WTC11 (cell line): Measurements from ENCODE around the gene ARID2. TPM values are rescaled to one million over a fixed set of nuclear protein-coding genes. Genes with fewer than 3 reads are reported as not detected.

Experiments used
- ATAC-seq: fragments of 200-7000 bp; cut with Tn5 transposase; 2 replicates; pipeline ENCODE4 v1.10.0; 2021; ENCODE audit warnings: mild to moderate bottlenecking, moderate library complexity
- Bru-seq: library from RNA; stranded (reverse); fragments of 400-500 nt; gene quantifications from one replicate; lab custom pipeline; 2021; lab: Mats Ljungman, UMichigan
- CTCF ChIA-PET: fragments of 300-600 bp; sonication (Branson Sonifier 250); formaldehyde crosslinking; loops from one replicate; lab custom pipeline; 2021; ENCODE audit warnings: antibody characterized with exemption; lab: Charles Lee
- POLR2A ChIA-PET: fragments of 350-600 bp; sonication (Branson Sonifier 250); formaldehyde crosslinking; loops from one replicate; lab custom pipeline; 2021; ENCODE audit warnings: antibody characterized with exemption; lab: Charles Lee
- DNase-seq: peaks from one replicate; pipeline ENCODE4 v3.0.0; 2021; ENCODE audit warnings: low spot score
- H3K27ac Mint-ChIP-seq: 2 replicates; pipeline ENCODE4 v1.8.0; 2021; ENCODE audit warnings: mixed read lengths
- H3K27me3 Mint-ChIP-seq: 2 replicates; pipeline ENCODE4 v1.8.0; 2021; ENCODE audit warnings: low read depth, mild to moderate bottlenecking, moderate library complexity, mixed read lengths
- H3K36me3 Mint-ChIP-seq: 2 replicates; pipeline ENCODE4 v1.8.0; 2021; ENCODE audit warnings: mixed read lengths
- H3K4me1 Mint-ChIP-seq: 2 replicates; pipeline ENCODE4 v1.8.0; 2022; ENCODE audit warnings: mixed read lengths
- H3K4me3 Mint-ChIP-seq: 2 replicates; pipeline ENCODE4 v1.8.0; 2021; ENCODE audit warnings: mild to moderate bottlenecking, moderate library complexity, mixed read lengths
- H3K9me3 Mint-ChIP-seq: 2 replicates; pipeline ENCODE4 v1.8.0; 2021; ENCODE audit warnings: mixed read lengths
- AFF4 ChIP-seq: sonication (generic); formaldehyde crosslinking; IDR thresholded peaks from 2 replicates; pipeline ENCODE4 v1.8.1; 2023; ENCODE audit warnings: mild to moderate bottlenecking, missing genetic modification reagents, borderline replicate concordance
- ATF3 ChIP-seq: sonication (generic); formaldehyde crosslinking; conservative IDR thresholded peaks from 2 replicates; pipeline ENCODE4 v1.8.1; 2022; ENCODE audit warnings: mild to moderate bottlenecking, missing genetic modification reagents
- FOXP1 ChIP-seq: sonication (generic); formaldehyde crosslinking; IDR thresholded peaks from 2 replicates; pipeline ENCODE4 v1.8.0; 2022; ENCODE audit warnings: missing genetic modification reagents, mild to moderate bottlenecking, moderate library complexity, borderline replicate concordance
- HMGA2 ChIP-seq: fragments of 250-450 bp; sonication (Bioruptor Pico); IDR thresholded peaks from 2 replicates; pipeline ENCODE4 v1.4.0; 2021; ENCODE audit warnings: mild to moderate bottlenecking, moderate library complexity
- HMGXB4 ChIP-seq: sonication (generic); formaldehyde crosslinking; IDR thresholded peaks from 2 replicates; pipeline ENCODE4 v1.8.1; 2023; ENCODE audit warnings: mild to moderate bottlenecking, moderate library complexity, missing genetic modification reagents
- KAT7 ChIP-seq: sonication (generic); formaldehyde crosslinking; IDR thresholded peaks from 2 replicates; pipeline ENCODE4 v1.8.1; 2023; ENCODE audit warnings: missing genetic modification reagents, mild to moderate bottlenecking, borderline replicate concordance
- RELA ChIP-seq: sonication (generic); formaldehyde crosslinking; IDR thresholded peaks from 2 replicates; pipeline ENCODE4 v1.8.1; 2022; ENCODE audit warnings: missing genetic modification reagents, mild to moderate bottlenecking, borderline replicate concordance
- SMAD4 ChIP-seq: sonication (generic); formaldehyde crosslinking; IDR thresholded peaks from 2 replicates; pipeline ENCODE4 v1.8.0; 2022; ENCODE audit warnings: mild to moderate bottlenecking, missing genetic modification reagents
- SP1 ChIP-seq: sonication (generic); formaldehyde crosslinking; conservative IDR thresholded peaks from 2 replicates; pipeline ENCODE4 v1.8.1; 2022; ENCODE audit warnings: missing genetic modification reagents
- TEAD1 ChIP-seq: sonication (generic); formaldehyde crosslinking; IDR thresholded peaks from 2 replicates; pipeline ENCODE4 v1.8.0; 2022; ENCODE audit warnings: mild to moderate bottlenecking, missing genetic modification reagents
- ZNF512 ChIP-seq: sonication (generic); formaldehyde crosslinking; IDR thresholded peaks from 2 replicates; pipeline ENCODE4 v1.8.1; 2022; ENCODE audit warnings: missing genetic modification reagents, borderline replicate concordance
- long read RNA-seq, 3 experiments: library from RNA in 1 of 3; library from capped mRNA in 1 of 3; library from polyadenylated mRNA in 1 of 3; unstranded in 2 of 3; stranded (forward) in 1 of 3; transcript quantifications; one replicate each; pipeline ENCODE4 v2.0.0, GENCODE V29; 2021
- total RNA-seq: library from RNA; stranded (reverse); gene quantifications from 3 replicates; pipeline ENCODE4 v1.2.3, GENCODE V29; 2021
- TF ChIP-seq, protein P1 (sequence below): sonication (generic); formaldehyde crosslinking; IDR thresholded peaks from 2 replicates; pipeline ENCODE4 v1.8.1; 2022; ENCODE audit warnings: mild to moderate bottlenecking, missing genetic modification reagents, moderate library complexity, borderline replicate concordance
- TF ChIP-seq, protein P2 (sequence below): sonication (generic); formaldehyde crosslinking; conservative IDR thresholded peaks from 2 replicates; pipeline ENCODE4 v1.8.1; 2023; ENCODE audit warnings: mild to moderate bottlenecking, low read depth, missing genetic modification reagents, moderate library complexity

Gene ARID2
- total RNA-seq (33.9 to 47.0 TPM (median 38.1 TPM) in 3 replicates), Bru-seq, nascent RNA (percentile 89 among the genes with signal in this experiment)
- long read RNA-seq, experiment 1, full-length matches to known transcripts = 24 of 85 reads
- long read RNA-seq, experiment 1, partial matches to known transcripts = 49 of 85 reads
- long read RNA-seq, experiment 1, other reads (novel, unspliced or antisense) = 12 of 85 reads
- long read RNA-seq, experiment 2, full-length matches to known transcripts = 1 of 35 reads
- long read RNA-seq, experiment 2, partial matches to known transcripts = 13 of 35 reads
- long read RNA-seq, experiment 2, other reads (novel, unspliced or antisense) = 21 of 35 reads
- long read RNA-seq, experiment 3, partial matches to known transcripts = 3 of 4 reads
- long read RNA-seq, experiment 3, other reads (novel, unspliced or antisense) = 1 of 4 reads

GRCh38 chr12:45729233-45730083 lies at the start of gene ARID2:
TSS of gene ARID2 (plus strand) at chr12:45729706. CDS start at chr12:45729837, 131 bp downstream.
- no peaks in the 10 kb centered on the region for H3K27me3 Mint-ChIP-seq
- POLR2A ChIA-PET = interaction anchor here (1.0 to 1.2 kb wide), 2 partner anchors 185 to 261 kb away, joined by 4 read pairs; partner anchors contain the start of gene SCAF11
- peak; percentile 5 for ATAC-seq
- 0 out of 2 replicates have a peak, but pooled peaks have one; percentile 2 for TF ChIP-seq FOXP1
- no peak for TF ChIP-seq KAT7 (CRISPR knock-in tag)
- TF ChIP-seq, all 79 proteins: peak for 1
- no peaks in the 10 kb centered on the region for H3K9me3 Mint-ChIP-seq
- H3K27ac Mint-ChIP-seq = peak within 1 kb of the TSS; percentile 100
- DNase-seq = peak; percentile 65
- peaks cover 28% of the 10 kb centered on the region for H3K4me1 Mint-ChIP-seq
- CTCF ChIA-PET = interaction anchor here (0.6 to 1.3 kb wide), 6 partner anchors 10 to 474 kb away, joined by 3 to 4 read pairs (median 3); no protein-coding TSS in a partner anchor
- peak within 1 kb of the TSS; percentile 95 for H3K4me3 Mint-ChIP-seq
- H3K36me3 Mint-ChIP-seq = peaks cover 17% of the 10 kb centered on the region

- Mint-ChIP-seq H3K4me3 (no peak overlapping the region), H3K27ac (no peak overlapping the region), H3K9me3 (no peaks in the 10 kb centered on the region), H3K4me1 (no peaks in the 10 kb centered on the region), H3K36me3 (no peaks in the 10 kb centered on the region), H3K27me3 (no peaks in the 10 kb centered on the region)
- TF ChIP-seq AFF4 (CRISPR knock-in tag) = no peak
- TF ChIP-seq RELA (CRISPR knock-in tag) = no peak
- CTCF ChIA-PET = interaction anchor here (1.6 kb wide), 1 partner anchor 12 kb away, joined by 3 read pairs; no protein-coding TSS in a partner anchor
- ATAC-seq (no peak), DNase-seq (no peak)
- POLR2A ChIA-PET = no interaction called here
These were observed 49.1 kb upstream of the ARID2 start for GRCh38 chr12:45680362-45680761.

GRCh38 chr12:45681465-45681864 lies 48.0 kb upstream of the ARID2 start:
- H3K4me3 Mint-ChIP-seq = no peak overlapping the region
- POLR2A ChIA-PET = no interaction called here
- no peaks in the 10 kb centered on the region for H3K27me3 Mint-ChIP-seq
- CTCF ChIA-PET = no interaction called here
- H3K9me3 Mint-ChIP-seq = no peaks in the 10 kb centered on the region
- ATAC-seq (no peak), DNase-seq (no peak)
- no peaks in the 10 kb centered on the region for H3K36me3 Mint-ChIP-seq
- H3K27ac Mint-ChIP-seq = no peak overlapping the region
- H3K4me1 Mint-ChIP-seq = peaks cover 3% of the 10 kb centered on the region
- TF ChIP-seq, protein P1, sequence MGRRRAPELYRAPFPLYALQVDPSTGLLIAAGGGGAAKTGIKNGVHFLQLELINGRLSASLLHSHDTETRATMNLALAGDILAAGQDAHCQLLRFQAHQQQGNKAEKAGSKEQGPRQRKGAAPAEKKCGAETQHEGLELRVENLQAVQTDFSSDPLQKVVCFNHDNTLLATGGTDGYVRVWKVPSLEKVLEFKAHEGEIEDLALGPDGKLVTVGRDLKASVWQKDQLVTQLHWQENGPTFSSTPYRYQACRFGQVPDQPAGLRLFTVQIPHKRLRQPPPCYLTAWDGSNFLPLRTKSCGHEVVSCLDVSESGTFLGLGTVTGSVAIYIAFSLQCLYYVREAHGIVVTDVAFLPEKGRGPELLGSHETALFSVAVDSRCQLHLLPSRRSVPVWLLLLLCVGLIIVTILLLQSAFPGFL (CRISPR knock-in tag) = no peak
- no peak for TF ChIP-seq TEAD1
- TF ChIP-seq SMAD4 = no peak
- TF ChIP-seq ATF3 (CRISPR knock-in tag) = no peak
- TF ChIP-seq HMGA2 (CRISPR knock-in tag) = no peak
- no peak for TF ChIP-seq SP1 (CRISPR knock-in tag)
- TF ChIP-seq, protein P2, sequence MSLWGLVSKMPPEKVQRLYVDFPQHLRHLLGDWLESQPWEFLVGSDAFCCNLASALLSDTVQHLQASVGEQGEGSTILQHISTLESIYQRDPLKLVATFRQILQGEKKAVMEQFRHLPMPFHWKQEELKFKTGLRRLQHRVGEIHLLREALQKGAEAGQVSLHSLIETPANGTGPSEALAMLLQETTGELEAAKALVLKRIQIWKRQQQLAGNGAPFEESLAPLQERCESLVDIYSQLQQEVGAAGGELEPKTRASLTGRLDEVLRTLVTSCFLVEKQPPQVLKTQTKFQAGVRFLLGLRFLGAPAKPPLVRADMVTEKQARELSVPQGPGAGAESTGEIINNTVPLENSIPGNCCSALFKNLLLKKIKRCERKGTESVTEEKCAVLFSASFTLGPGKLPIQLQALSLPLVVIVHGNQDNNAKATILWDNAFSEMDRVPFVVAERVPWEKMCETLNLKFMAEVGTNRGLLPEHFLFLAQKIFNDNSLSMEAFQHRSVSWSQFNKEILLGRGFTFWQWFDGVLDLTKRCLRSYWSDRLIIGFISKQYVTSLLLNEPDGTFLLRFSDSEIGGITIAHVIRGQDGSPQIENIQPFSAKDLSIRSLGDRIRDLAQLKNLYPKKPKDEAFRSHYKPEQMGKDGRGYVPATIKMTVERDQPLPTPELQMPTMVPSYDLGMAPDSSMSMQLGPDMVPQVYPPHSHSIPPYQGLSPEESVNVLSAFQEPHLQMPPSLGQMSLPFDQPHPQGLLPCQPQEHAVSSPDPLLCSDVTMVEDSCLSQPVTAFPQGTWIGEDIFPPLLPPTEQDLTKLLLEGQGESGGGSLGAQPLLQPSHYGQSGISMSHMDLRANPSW (CRISPR knock-in tag) = no peak
- no peak for TF ChIP-seq HMGXB4 (CRISPR knock-in tag)
- no peak for TF ChIP-seq ZNF512
